ENCODE measurements around the gene XIRP2.

XIRP2 gene

DNA sequence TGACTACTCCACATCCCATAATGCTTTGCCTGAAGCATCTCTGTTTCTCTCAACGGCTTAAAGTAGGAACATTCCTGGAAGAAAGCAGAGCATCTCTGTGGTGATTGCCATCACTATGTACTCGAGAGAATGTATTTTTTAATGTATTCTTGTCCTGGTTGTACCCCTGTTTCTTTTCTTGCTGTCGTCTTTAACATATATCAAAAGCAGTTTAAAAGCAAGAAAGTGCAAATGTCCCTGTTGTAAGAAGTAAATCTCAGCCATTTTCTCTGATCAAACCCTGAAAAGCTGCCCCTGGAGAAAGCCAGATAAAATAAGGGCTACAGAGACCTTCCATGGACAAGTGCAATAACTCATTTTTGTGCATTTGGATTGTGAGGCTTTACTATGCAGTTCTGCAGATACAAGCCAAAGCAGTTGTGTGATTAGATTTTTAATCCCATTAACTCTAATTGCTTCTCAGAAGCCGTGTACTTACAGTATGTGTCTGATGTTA, 70.8 kb downstream of the XIRP2 start:
- Histone ChIP-seq H3K27me3 (ENCODE audit: control insufficient read depth, insufficient read depth, low read length) (no peaks in the 10 kb centered on the region), H3K36me3 (ENCODE audit: control insufficient read depth, insufficient read depth, low read length) (no peaks in the 10 kb centered on the region), H3K4me3 (ENCODE audit: low read length) (no peak overlapping the region), H3K27ac (ENCODE audit: low read depth, low read length) (no peak overlapping the region), H3K9ac (ENCODE audit: low read length) (no peak overlapping the region), H3K4me1 (ENCODE audit: control insufficient read depth, insufficient read depth, low read length) (no peaks in the 10 kb centered on the region)

DNA sequence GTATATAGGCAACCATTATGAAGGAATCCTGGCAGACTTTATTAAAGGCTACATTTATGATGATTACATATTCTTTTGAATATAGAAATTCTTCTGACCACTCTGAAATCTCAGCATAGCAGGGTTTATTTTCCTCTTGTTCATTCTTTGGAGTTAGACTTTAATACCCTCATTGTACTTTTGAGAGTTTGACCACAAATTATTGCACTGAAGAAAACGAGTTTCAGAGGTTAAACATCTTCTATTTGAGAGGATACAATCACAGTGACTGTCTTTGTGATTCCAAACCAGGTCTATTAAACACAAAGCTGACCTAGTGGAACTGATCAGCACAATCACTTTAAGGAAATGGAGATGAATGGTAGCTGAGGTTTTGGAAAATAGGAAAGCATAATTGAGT, 71.3 kb downstream of the XIRP2 start:
- Histone ChIP-seq H3K9ac (ENCODE audit: low read length) (no peak overlapping the region), H3K27me3 (ENCODE audit: control insufficient read depth, insufficient read depth, low read length) (no peaks in the 10 kb centered on the region), H3K27ac (ENCODE audit: low read depth, low read length) (no peak overlapping the region), H3K4me1 (ENCODE audit: control insufficient read depth, insufficient read depth, low read length) (no peaks in the 10 kb centered on the region), H3K4me3 (ENCODE audit: low read length) (no peak overlapping the region), H3K36me3 (ENCODE audit: control insufficient read depth, insufficient read depth, low read length) (no peaks in the 10 kb centered on the region)

DNA sequence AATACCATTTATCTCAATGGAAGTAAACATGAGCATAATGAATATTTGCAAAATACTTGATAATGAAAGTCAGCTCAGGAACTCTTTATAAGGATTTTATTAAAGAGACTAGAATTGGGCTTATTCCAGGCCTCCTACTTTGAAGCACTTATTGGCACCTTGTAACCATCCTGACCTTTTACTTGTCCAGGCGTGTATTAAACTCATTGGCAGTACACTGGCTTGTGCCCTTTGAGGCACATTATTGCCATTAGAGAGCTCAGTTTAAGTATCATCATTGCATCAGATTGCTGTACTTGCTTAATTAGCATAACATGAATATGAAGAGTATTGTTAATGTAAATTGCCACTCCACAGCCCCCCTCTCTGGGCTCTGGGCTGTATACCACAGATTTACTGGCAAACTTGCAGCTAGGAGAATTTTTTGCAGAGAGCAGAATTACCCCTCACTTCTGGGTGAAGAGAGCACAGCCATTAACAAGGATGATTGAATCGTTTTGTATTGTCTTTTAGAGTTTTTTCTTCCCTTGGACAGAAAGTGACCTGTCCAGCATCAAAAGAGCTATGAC, 72.5 kb downstream of the XIRP2 start:
- no peaks in the 10 kb centered on the region for H3K27me3 ChIP-seq (ENCODE audit: control insufficient read depth, insufficient read depth, low read length)
- no peak overlapping the region for H3K9ac ChIP-seq (ENCODE audit: low read length)
- H3K4me3 ChIP-seq (ENCODE audit: low read length), result no peak overlapping the region
- H3K36me3 ChIP-seq (ENCODE audit: control insufficient read depth, insufficient read depth, low read length), result no peaks in the 10 kb centered on the region
- no peaks in the 10 kb centered on the region for H3K4me1 ChIP-seq (ENCODE audit: control insufficient read depth, insufficient read depth, low read length)
- no peak overlapping the region for H3K27ac ChIP-seq (ENCODE audit: low read depth, low read length)

DNA sequence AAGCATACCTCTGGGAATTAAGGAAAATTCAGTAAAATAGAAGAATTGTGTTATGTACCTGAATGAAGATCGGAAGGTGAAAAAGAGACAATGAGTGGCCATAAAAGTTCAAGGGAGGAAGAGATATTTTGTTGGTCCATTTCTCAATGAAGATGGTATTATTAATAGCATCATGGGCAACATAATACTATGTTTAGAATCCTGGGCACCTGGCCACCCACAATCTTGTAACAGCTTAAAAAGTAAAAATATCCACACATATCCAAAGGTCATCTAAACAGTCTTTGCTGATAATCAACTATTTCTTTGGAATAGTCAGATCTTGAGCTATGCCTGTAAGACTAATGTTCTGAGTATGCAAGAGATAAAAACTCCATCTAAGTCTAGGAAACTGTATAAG, 73.7 kb downstream of the XIRP2 start:
- H3K4me3 ChIP-seq (ENCODE audit: low read length), result no peak overlapping the region
- H3K4me1 ChIP-seq (ENCODE audit: control insufficient read depth, insufficient read depth, low read length), result no peaks in the 10 kb centered on the region
- no peak overlapping the region for H3K27ac ChIP-seq (ENCODE audit: low read depth, low read length)
- no peaks in the 10 kb centered on the region for H3K27me3 ChIP-seq (ENCODE audit: control insufficient read depth, insufficient read depth, low read length)
- no peak overlapping the region for H3K9ac ChIP-seq (ENCODE audit: low read length)
- H3K36me3 ChIP-seq (ENCODE audit: control insufficient read depth, insufficient read depth, low read length), result no peaks in the 10 kb centered on the region

GRCh38 chr2:166969486-166969885, 81.2 kb downstream of the XIRP2 start:
- Histone ChIP-seq H3K27ac (ENCODE audit: low read depth, low read length) (no peak overlapping the region), H3K4me3 (ENCODE audit: low read length) (no peak overlapping the region), H3K27me3 (ENCODE audit: control insufficient read depth, insufficient read depth, low read length) (no peaks in the 10 kb centered on the region), H3K36me3 (ENCODE audit: control insufficient read depth, insufficient read depth, low read length) (no peaks in the 10 kb centered on the region), H3K9ac (ENCODE audit: low read length) (no peak overlapping the region), H3K4me1 (ENCODE audit: control insufficient read depth, insufficient read depth, low read length) (no peaks in the 10 kb centered on the region)

DNA sequence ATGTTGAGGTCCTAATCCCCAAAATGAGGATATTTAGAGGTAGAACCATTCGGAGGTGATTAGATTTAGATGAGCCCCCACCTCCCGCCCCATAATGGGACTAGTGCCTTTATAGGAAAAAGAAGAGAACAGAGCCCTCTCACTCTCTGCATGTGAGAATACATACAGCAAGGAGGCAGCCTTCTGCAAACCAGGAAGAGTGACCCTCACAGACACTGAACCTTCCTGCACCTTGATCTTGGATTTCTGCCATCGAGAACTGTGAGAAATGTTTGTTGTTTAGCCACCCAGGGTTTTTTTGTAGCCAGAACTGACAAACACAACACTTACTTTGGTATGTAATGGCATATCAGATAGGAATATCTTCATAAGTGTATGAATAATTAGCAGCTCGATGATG, 83.7 kb downstream of the XIRP2 start:
- no peak overlapping the region for H3K4me3 ChIP-seq (ENCODE audit: low read length)
- no peaks in the 10 kb centered on the region for H3K4me1 ChIP-seq (ENCODE audit: control insufficient read depth, insufficient read depth, low read length)
- no peak overlapping the region for H3K27ac ChIP-seq (ENCODE audit: low read depth, low read length)
- H3K36me3 ChIP-seq (ENCODE audit: control insufficient read depth, insufficient read depth, low read length), result no peaks in the 10 kb centered on the region
- no peaks in the 10 kb centered on the region for H3K27me3 ChIP-seq (ENCODE audit: control insufficient read depth, insufficient read depth, low read length)
- no peak overlapping the region for H3K9ac ChIP-seq (ENCODE audit: low read length)

DNA sequence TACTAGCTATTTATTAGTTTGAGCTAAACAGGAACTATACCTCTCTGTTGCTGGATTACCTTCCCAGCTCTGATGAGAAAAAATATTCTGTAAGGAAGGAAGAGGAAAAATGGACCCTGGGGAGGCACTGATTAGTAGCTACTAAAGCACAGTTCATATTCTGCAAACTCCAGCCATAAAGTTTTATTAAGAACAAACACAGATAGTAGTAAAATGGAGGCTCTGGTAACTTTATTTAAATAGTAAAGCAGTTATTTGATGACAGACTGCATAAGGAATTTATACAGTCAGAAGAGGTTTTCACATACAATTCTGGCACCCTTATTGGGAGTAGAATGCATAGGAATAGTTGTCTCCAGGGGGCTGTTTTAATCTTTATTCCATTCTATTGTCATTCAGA, 84.1 kb downstream of the XIRP2 start:
- Histone ChIP-seq H3K4me3 (ENCODE audit: low read length) (no peak overlapping the region), H3K27me3 (ENCODE audit: control insufficient read depth, insufficient read depth, low read length) (no peaks in the 10 kb centered on the region), H3K27ac (ENCODE audit: low read depth, low read length) (no peak overlapping the region), H3K36me3 (ENCODE audit: control insufficient read depth, insufficient read depth, low read length) (no peaks in the 10 kb centered on the region), H3K9ac (ENCODE audit: low read length) (no peak overlapping the region), H3K4me1 (ENCODE audit: control insufficient read depth, insufficient read depth, low read length) (no peaks in the 10 kb centered on the region)

DNA sequence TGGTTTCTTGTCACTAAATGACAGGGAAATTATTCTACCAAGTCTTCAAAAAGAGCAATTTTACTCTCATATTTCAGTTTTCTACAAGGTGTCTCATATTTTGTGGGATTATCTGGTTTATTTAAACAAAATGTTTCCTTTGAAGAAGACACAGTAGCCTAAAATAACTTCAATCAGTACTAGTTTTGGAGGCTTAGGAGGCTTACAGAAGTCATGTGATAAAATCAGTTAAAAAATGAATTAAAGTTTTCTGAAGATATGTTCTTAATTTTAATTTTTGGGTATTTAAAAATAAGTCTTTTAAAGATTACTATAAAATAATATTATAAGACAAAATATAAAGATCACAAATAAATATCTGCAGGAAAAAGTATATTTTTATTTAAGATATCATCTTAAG, 95.9 kb downstream of the XIRP2 start:
- no peak overlapping the region for H3K9ac ChIP-seq (ENCODE audit: low read length)
- H3K36me3 ChIP-seq (ENCODE audit: control insufficient read depth, insufficient read depth, low read length), result no peaks in the 10 kb centered on the region
- H3K4me1 ChIP-seq (ENCODE audit: control insufficient read depth, insufficient read depth, low read length), result no peaks in the 10 kb centered on the region
- H3K27ac ChIP-seq (ENCODE audit: low read depth, low read length), result no peak overlapping the region
- no peak overlapping the region for H3K4me3 ChIP-seq (ENCODE audit: low read length)
- H3K27me3 ChIP-seq (ENCODE audit: control insufficient read depth, insufficient read depth, low read length), result no peaks in the 10 kb centered on the region

- H3K4me1 ChIP-seq (ENCODE audit: control insufficient read depth, insufficient read depth, low read length), result no peaks in the 10 kb centered on the region
- H3K36me3 ChIP-seq (ENCODE audit: control insufficient read depth, insufficient read depth, low read length), result no peaks in the 10 kb centered on the region
- no peak overlapping the region for H3K9ac ChIP-seq (ENCODE audit: low read length)
- H3K27me3 ChIP-seq (ENCODE audit: control insufficient read depth, insufficient read depth, low read length), result no peaks in the 10 kb centered on the region
- no peak overlapping the region for H3K4me3 ChIP-seq (ENCODE audit: low read length)
- H3K27ac ChIP-seq (ENCODE audit: low read depth, low read length), result no peak overlapping the region
Observed at GRCh38 chr2:166984797-166985196, 96.5 kb downstream of the XIRP2 start.

DNA sequence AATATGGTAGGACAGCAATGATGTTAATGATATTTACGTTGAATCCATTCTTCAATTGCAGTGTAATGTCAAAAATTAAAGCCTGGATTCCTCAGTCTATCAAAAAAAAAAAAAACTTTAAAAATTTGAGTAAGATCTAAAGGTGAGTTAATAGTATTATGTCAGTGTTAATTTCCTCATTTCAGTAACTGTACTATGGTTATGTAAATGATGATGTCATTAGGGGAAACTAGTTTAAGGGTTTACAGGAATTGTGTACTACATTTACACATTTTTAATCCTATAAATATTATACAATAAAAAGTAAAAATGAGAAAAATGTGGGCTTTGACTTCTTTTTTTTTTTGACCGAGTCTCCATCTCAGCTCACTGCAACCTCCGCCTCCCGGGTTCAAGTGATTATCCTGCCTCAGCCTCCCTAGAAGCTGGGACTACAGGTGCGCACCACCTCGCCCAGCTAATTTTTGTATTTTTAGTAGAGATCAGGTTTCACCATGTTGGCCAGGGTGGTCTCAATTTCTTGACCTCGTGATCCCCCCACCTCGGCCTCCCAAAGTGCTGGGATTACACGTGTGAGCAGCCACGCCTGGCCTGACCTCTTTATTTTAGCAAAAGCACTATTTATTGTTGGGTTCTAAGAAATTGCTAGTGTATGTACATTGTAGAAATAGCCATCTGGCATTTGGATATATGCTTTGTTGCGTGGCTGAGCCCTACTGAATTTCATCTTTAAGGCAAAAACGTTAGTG, 106.5 kb downstream of the XIRP2 start:
- Histone ChIP-seq H3K27me3 (ENCODE audit: control insufficient read depth, insufficient read depth, low read length) (no peaks in the 10 kb centered on the region), H3K9ac (ENCODE audit: low read length) (no peak overlapping the region), H3K36me3 (ENCODE audit: control insufficient read depth, insufficient read depth, low read length) (no peaks in the 10 kb centered on the region), H3K27ac (ENCODE audit: low read depth, low read length) (no peak overlapping the region), H3K4me3 (ENCODE audit: low read length) (no peak overlapping the region), H3K4me1 (ENCODE audit: control insufficient read depth, insufficient read depth, low read length) (no peaks in the 10 kb centered on the region)

- Histone ChIP-seq H3K27ac (ENCODE audit: low read depth, low read length) (no peak overlapping the region), H3K36me3 (ENCODE audit: control insufficient read depth, insufficient read depth, low read length) (no peaks in the 10 kb centered on the region), H3K4me3 (ENCODE audit: low read length) (no peak overlapping the region)
Observed at GRCh38 chr2:166996465-166996864, 108.2 kb downstream of the XIRP2 start.

GRCh38 chr2:167001165-167001564, 112.9 kb downstream of the XIRP2 start:
- H3K36me3 ChIP-seq (ENCODE audit: control insufficient read depth, insufficient read depth, low read length), result no peaks in the 10 kb centered on the region
- H3K27me3 ChIP-seq (ENCODE audit: control insufficient read depth, insufficient read depth, low read length), result no peaks in the 10 kb centered on the region
- no peak overlapping the region for H3K27ac ChIP-seq (ENCODE audit: low read depth, low read length)
- no peak overlapping the region for H3K4me3 ChIP-seq (ENCODE audit: low read length)
- H3K9ac ChIP-seq (ENCODE audit: low read length), result no peak overlapping the region
- no peaks in the 10 kb centered on the region for H3K4me1 ChIP-seq (ENCODE audit: control insufficient read depth, insufficient read depth, low read length)

More at GRCh38 chr2:166996465-166996864, 108.2 kb downstream of the XIRP2 start:
- H3K4me1 ChIP-seq (ENCODE audit: control insufficient read depth, insufficient read depth, low read length), result no peaks in the 10 kb centered on the region
- H3K27me3 ChIP-seq (ENCODE audit: control insufficient read depth, insufficient read depth, low read length), result no peaks in the 10 kb centered on the region
- no peak overlapping the region for H3K9ac ChIP-seq (ENCODE audit: low read length)

DNA sequence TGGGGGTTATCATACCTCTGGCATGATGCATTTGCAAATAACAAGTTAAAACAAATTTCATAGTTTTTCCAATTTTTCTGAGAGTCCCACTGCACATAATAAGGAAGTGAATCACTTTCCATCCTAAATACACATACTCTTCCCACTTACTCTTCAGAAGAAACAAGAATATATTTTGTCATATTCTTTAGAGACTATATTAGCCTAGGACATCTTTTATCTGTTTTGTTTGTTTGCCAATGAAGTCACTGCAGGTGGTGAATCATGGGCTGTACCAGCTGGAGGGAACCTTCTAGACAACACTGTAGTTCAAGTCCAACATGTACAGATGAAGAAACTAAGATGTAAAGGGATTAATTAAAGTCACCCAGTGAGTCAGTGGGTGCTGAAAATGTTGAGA, 116.8 kb downstream of the XIRP2 start:
- no peaks in the 10 kb centered on the region for H3K27me3 ChIP-seq (ENCODE audit: control insufficient read depth, insufficient read depth, low read length)
- no peak overlapping the region for H3K9ac ChIP-seq (ENCODE audit: low read length)
- H3K36me3 ChIP-seq (ENCODE audit: control insufficient read depth, insufficient read depth, low read length), result no peaks in the 10 kb centered on the region
- H3K4me3 ChIP-seq (ENCODE audit: low read length), result no peak overlapping the region
- H3K4me1 ChIP-seq (ENCODE audit: control insufficient read depth, insufficient read depth, low read length), result no peaks in the 10 kb centered on the region
- H3K27ac ChIP-seq (ENCODE audit: low read depth, low read length), result no peak overlapping the region
